Endothelial cell (in vitro differentiated cells): ENCODE data around the gene RSL24D1. TPM values are rescaled to one million over a fixed set of nuclear protein-coding genes. Genes with fewer than 3 reads are reported as not detected.

Source experiments
- DNase-seq: peaks from one replicate; pipeline ENCODE4 v3.0.0; 2021; ENCODE audit warnings: low spot score
- H3K27ac Mint-ChIP-seq: one replicate; pipeline ENCODE4 v1.8.0; 2021; ENCODE audit warnings: mixed read lengths, inconsistent platforms; ENCODE audit not compliant: unreplicated experiment
- H3K27me3 Mint-ChIP-seq: one replicate; pipeline ENCODE4 v1.8.0; 2021; ENCODE audit warnings: mild to moderate bottlenecking, moderate library complexity, mixed read lengths, inconsistent platforms; ENCODE audit not compliant: unreplicated experiment
- H3K36me3 Mint-ChIP-seq: one replicate; pipeline ENCODE4 v1.8.0; 2021; ENCODE audit warnings: mild to moderate bottlenecking, low read depth, mixed read lengths, inconsistent platforms; ENCODE audit not compliant: unreplicated experiment
- H3K4me1 Mint-ChIP-seq: one replicate; pipeline ENCODE4 v1.8.0; 2021; ENCODE audit warnings: mild to moderate bottlenecking, mixed read lengths, inconsistent platforms; ENCODE audit not compliant: unreplicated experiment
- H3K4me3 Mint-ChIP-seq: one replicate; pipeline ENCODE4 v1.8.0; 2021; ENCODE audit warnings: mild to moderate bottlenecking, mixed read lengths, inconsistent platforms; ENCODE audit not compliant: unreplicated experiment
- H3K9me3 Mint-ChIP-seq: one replicate; pipeline ENCODE4 v1.8.0; 2021; ENCODE audit warnings: mixed read lengths, inconsistent platforms; ENCODE audit not compliant: unreplicated experiment
- CTCF ChIP-seq: fragments of 200-600 bp; sonication (generic); IDR thresholded peaks from one replicate; pipeline ENCODE4 v1.5.0; 2021; ENCODE audit warnings: antibody characterized with exemption; ENCODE audit not compliant: unreplicated experiment
- total RNA-seq: library from RNA; stranded (reverse); fragmentation: NEBNext Ultra II Directional; extraction: Animal tissue kit (Norgen Biotek cat#: 25700); gene quantifications from one replicate; pipeline ENCODE4 v1.2.1, GENCODE V29; 2021; ENCODE audit not compliant: unreplicated experiment

Gene RSL24D1
- total RNA-seq, 1 donor from 2014 or later = 58.0 TPM

- H3K36me3 Mint-ChIP-seq = peaks cover 10% of the 10 kb centered on the region
- no peak overlapping the region for H3K27ac Mint-ChIP-seq
- H3K4me1 Mint-ChIP-seq = no peaks in the 10 kb centered on the region
- H3K4me3 Mint-ChIP-seq = no peak overlapping the region
- no peaks in the 10 kb centered on the region for H3K27me3 Mint-ChIP-seq
- no peak for DNase-seq
- TF ChIP-seq CTCF = no peak
- no peaks in the 10 kb centered on the region for H3K9me3 Mint-ChIP-seq
Measured at GRCh38 chr15:55183679-55184078, 13.1 kb downstream of the RSL24D1 start.

- DNase-seq = no peak
- H3K36me3 Mint-ChIP-seq = no peaks in the 10 kb centered on the region
- TF ChIP-seq CTCF = no peak
- H3K4me3 Mint-ChIP-seq = no peak overlapping the region
- H3K9me3 Mint-ChIP-seq = no peaks in the 10 kb centered on the region
- H3K27ac Mint-ChIP-seq = no peak overlapping the region
- H3K27me3 Mint-ChIP-seq = no peaks in the 10 kb centered on the region
- H3K4me1 Mint-ChIP-seq = no peaks in the 10 kb centered on the region
Measured at GRCh38 chr15:55179141-55179540, 17.6 kb downstream of the RSL24D1 start.

GRCh38 chr15:55170361-55170760, 26.4 kb downstream of the RSL24D1 start:
- no peak for DNase-seq
- no peaks in the 10 kb centered on the region for H3K27me3 Mint-ChIP-seq
- no peak for TF ChIP-seq CTCF
- no peaks in the 10 kb centered on the region for H3K36me3 Mint-ChIP-seq
- H3K4me3 Mint-ChIP-seq = no peak overlapping the region
- no peak overlapping the region for H3K27ac Mint-ChIP-seq
- no peaks in the 10 kb centered on the region for H3K9me3 Mint-ChIP-seq
- no peaks in the 10 kb centered on the region for H3K4me1 Mint-ChIP-seq

- Mint-ChIP-seq H3K27me3 (no peaks in the 10 kb centered on the region), H3K27ac (no peak overlapping the region), H3K36me3 (no peaks in the 10 kb centered on the region), H3K4me1 (no peaks in the 10 kb centered on the region), H3K4me3 (no peak overlapping the region), H3K9me3 (no peaks in the 10 kb centered on the region)
- TF ChIP-seq CTCF = peak; percentile 77
- DNase-seq = peak; percentile 69
Measured at GRCh38 chr15:55168350-55168974, 28.3 kb downstream of the RSL24D1 start.

- H3K36me3 Mint-ChIP-seq = no peaks in the 10 kb centered on the region
- H3K27me3 Mint-ChIP-seq = no peaks in the 10 kb centered on the region
- no peak for TF ChIP-seq CTCF
- no peaks in the 10 kb centered on the region for H3K9me3 Mint-ChIP-seq
- no peaks in the 10 kb centered on the region for H3K4me1 Mint-ChIP-seq
- no peak for DNase-seq
- no peak overlapping the region for H3K27ac Mint-ChIP-seq
- H3K4me3 Mint-ChIP-seq = no peak overlapping the region
Measured at GRCh38 chr15:55164284-55164683, 32.5 kb downstream of the RSL24D1 start.
